Astrocyte of the hippocampus (primary cell): ENCODE measurements around the gene HS3ST4.

ENCODE experiments used
- DNase-seq: peaks from one replicate; pipeline ENCODE4 v3.0.0; 2011; ENCODE audit warnings: low read depth, low spot score

The HS3ST4 gene

GRCh38 chr16:25691519-25692091 lies at the start of gene HS3ST4:
HS3ST4 (plus strand) TSS chr16:25691959.
- DNase-seq = peak; percentile 35

DNA sequence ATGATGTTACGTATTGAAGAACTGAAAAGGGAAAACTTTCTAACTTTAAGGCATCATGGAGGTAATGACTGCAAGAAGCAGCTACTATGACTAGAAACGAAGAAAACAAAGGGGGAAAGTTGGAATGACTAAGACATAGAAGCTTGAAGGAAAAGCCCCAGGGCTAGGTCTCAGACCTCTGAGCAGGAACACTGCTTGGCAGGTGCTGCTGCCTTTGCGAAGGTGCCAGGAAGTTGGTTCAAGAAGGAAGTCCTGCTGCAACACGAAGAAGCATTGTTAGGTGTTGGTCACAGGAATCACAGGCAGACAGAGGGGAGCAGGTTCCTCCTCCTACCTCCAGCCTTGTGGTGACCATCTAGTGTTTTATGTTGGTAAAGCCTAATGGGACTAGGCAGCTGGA lies 48.1 kb upstream of the HS3ST4 start:
- DNase-seq = no peak

DNA sequence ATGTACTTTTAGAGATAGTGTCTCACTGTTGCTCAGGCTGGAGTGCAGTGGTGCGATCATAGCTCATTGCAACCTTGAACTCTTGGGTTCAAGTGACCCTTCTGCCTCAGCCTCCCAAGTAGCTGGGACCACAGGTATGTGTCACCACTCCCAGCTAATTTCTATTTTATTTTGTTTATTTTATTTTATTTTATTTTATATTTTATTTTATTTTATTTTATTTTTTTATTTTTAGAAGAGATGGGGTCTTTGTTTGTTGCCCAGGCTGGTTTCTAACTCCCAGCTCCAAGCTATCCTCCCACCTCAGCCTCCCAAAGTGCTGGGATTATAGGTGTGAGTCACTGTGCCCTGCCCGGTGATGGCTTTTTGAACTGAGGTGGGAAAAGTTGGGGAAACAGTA lies 35.1 kb upstream of the HS3ST4 start:
- no peak for DNase-seq

DNA sequence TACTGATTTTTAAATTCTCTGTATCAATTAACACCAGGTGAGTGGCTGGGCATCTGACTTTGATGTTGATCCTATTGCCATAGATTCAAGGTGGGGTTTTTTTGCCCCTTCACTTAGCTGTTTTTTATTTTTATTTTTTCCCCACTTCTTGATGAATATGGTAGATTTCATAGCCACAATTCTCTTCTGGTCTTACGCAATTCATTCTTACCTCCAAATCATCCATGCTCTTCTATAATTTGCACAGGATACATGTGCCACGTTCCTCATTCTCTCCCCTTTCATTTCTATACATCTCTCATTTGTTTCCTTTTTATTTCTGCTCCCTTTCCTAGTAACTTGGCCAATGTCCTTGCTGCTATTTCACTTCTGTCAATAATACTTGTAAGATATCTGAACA lies 14.9 kb upstream of the HS3ST4 start:
- DNase-seq = no peak

DNA sequence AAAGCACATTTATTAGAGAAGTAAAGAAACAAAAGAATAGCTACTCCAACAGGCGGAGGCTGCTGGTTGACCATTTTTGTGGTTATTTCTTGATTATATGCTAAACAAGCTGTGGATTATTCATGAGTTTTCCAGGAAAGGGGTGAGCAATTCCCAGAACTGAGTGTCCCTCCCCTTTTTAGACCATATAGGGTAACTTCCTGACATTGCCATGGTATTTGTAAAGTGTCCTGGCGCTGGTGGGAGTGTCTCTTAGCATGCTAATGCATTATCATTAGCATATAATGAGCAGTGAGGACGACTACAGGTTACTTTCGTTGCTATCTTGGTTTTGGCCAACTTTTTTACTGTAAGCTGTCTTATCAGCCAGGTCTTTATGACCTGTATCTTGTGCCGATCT lies 12.2 kb upstream of the HS3ST4 start:
- DNase-seq = peak; percentile 47

GRCh38 chr16:25689137-25689836 lies 2.5 kb upstream of the HS3ST4 start:
- no peak for DNase-seq

GRCh38 chr16:25690552-25691143 lies 1.1 kb upstream of the HS3ST4 start:
- no peak for DNase-seq

- peak; percentile 12 for DNase-seq
Measured at GRCh38 chr16:25692351-25692741, 587 bp downstream of the HS3ST4 start.

GRCh38 chr16:25692742-25693508 lies 1.2 kb downstream of the HS3ST4 start:
- peak; percentile 16 for DNase-seq

DNA sequence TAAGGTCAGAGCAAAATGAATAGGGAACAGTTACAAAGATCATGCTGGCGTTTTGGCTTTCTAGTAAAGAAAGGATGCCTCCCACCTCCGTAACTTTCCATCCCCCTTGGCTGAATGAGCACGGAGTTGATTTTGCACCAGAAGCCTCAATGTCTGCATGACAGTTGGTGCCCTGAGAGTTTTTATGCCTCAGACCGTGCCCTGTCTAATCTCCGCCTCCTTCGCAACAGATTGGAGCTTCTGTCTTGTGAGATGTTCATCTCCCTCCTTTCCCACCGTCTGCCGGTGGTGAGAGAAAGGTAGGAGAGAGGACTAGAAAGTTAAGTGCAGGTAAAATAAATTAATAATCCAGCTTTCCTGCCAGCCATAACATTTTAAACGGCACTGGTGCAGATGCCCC lies 1.9 kb downstream of the HS3ST4 start:
- DNase-seq = no peak

DNA sequence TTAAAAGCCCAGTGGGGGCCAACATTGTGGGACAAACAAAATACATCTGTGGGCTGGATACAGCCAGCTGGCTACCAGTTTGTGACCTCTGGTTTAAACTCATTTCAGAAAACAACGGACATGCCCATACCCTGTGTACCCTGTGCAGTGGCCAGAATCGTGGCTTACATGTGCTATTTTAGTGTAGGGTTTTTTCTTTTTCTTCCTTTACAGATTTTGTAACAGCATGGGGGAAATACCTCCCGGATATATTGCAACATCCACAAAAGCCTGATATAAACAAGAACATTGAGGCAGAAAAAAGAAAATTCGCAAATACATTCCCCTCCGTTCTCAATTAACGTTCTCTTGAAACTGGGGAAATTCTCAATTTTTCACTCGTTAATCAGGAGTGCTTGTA lies 7.3 kb downstream of the HS3ST4 start:
- no peak for DNase-seq

DNA sequence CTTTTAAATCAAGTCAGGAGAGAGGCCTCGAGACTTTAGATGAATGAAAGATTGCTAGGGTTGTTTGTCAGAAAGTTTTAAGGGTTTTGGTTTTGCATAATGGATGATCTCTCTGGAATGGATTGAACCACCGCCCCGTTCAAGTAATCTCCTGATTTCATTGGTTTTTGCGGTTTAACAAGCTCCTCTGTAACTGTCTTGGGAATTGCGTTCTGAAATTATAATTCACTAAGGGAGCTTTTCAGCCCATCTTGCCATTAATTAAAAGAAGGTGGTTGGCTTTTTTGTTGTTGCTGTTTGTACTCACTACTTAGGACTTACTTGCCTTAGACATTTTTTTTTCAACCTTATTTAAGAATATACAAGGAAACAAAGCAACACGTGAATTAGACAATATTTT lies 8.8 kb downstream of the HS3ST4 start:
- DNase-seq = no peak

DNA sequence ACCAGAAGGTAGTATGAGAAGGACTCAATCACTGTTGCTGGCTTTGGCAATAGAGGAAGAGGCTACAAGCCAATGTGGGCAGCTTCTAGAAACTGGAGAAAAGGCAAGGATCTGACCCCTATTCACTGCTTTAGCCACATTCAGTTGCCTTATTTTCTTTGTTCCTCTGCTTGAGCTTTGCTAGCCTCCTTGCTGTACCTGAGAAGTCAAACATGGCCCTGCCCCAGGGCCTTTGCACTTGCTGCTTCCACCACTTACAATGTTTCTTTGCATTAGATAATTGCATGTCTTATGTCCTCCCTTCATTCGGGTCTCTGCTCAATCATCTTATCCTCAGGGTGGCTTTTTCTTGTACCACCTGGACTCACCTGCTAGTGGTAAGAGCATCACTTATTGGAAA lies 15.8 kb downstream of the HS3ST4 start:
- DNase-seq = no peak

DNA sequence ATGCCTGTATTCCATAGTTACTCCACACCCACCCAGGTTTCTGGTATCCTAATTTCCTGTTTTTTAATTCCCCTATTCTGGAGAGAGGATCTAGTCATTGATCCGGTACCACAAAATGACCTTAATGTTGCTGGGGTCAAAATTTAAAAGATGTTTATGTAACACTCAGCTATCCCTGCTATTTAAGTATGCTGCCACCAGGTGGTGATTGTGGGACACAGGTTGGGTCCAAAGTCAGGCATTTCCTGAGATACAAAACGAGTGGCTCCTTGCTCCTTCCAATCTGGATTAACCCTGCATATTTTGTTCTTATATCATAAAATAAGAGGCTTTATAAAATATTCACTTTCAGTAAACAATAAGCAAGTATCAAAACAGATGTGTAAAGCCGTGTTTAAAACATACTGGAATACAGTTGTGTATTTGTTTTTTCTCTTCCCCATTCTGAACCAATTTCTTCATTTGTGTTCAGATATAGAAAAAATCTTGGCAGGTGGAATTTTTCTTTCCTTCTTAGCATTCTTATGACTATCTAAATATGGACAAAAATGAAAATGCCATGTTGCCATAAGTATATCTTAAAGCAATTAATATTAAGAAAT lies 16.3 kb downstream of the HS3ST4 start:
- peak; percentile 30 for DNase-seq

- no peak for DNase-seq
Measured at GRCh38 chr16:25709213-25709612, 17.5 kb downstream of the HS3ST4 start.

DNA sequence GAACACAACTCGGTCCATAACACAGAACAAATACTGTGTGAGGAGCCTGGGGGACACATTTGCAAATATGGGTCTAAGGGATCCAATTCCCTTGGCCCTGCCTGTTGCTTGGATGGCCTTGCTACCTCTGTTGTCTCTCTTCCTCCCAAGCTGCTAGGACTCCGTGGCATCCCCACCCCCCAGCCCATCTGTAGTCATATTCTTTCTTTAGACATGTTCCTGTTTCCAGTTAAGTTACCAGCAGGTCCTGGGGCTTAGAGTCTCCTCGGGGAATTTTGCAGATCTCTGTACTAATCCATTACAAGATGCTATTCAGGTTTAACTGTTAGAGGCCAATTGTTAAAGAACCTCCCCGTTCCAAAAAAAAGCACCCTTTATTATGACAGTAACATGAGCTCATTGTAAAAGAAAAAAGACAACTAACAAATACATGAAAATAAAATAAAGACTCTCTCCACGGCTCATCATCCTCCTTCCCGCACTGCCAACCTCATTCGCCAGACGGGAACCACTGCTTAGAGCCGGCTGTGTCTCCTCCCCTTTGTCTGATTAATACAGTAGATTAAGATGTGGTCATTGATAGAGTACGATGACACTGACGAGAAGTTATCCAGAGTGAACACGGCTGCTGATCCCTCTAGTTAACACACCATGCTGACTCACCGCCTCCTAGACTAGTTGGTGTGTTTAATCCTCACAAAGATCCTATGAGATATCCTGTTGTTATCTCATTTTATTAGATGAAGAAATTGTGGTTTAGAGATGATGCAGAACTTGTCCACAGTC lies 22.2 kb downstream of the HS3ST4 start:
- no peak for DNase-seq

DNA sequence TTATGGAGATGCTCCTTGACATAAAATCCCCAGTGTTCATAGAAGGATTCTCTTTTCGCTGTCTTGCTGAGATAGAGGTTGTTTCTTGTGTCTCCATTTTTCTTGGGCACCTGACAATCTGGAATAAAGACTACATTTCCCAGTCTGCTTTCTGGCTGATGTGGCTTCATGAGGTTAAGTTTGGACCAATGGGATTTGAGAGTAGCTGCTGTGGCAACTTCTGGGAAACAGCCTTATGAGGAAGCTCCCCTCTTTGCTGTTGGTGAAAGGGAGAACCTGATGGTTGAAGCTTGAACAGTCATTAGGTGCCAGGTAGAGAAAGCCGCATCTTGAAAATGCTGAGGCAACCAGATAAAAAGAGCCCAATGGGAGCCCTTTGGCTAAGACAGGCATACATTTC lies 24.4 kb downstream of the HS3ST4 start:
- DNase-seq = no peak

- DNase-seq = no peak
Measured at GRCh38 chr16:25721439-25721838, 29.7 kb downstream of the HS3ST4 start.

GRCh38 chr16:25726430-25727098 lies 34.8 kb downstream of the HS3ST4 start:
- no peak for DNase-seq

DNA sequence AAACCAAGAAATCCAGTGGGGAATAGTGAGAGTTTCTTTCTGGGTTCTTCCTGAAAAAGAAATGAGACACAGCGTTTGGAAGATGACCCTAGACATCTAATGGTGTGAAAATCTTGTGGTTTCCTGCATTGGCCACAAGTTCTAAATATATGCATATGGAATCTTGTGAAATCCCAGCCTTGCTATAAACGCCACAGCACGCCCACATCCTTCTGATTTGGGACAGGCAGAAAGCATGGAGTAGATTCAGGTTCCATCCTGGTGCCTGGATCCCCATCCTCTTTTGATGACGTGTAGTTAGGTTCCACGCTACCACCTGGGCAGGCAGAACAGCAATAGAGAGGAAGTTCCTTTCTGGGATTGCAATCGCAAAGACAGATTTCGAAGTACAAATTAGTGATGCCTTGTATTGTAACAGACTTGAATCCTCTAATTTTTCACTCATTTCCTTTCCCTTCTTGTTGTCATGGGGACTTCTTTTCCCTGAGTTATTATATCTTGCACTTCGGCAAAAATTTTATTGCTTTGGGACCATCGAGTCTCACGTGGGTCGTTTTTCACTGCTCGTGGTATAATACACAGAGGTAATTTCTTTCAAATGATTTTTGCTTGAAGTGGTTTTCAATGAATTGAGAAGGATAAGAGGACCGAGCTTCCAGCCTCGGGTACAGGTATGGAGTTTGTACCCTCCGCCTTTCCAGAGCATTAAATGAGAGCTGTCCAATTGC lies 37.6 kb downstream of the HS3ST4 start:
- no peak for DNase-seq
